Gastroesophageal sphincter (tissue), 4 donors: ENCODE measurements around the gene UBE2I. TPM values are rescaled to one million over a fixed set of nuclear protein-coding genes. Genes with fewer than 3 reads are reported as not detected.

Experiments
- ATAC-seq: fragments of 150-250 bp; one replicate; pipeline ENCODE4 v1.9.1; 2016; ENCODE audit warnings: mild to moderate bottlenecking, moderate library complexity
- H3K27ac ChIP-seq, 4 donors: fragments of 200-600 bp; sonication (generic) in 3 of 4; 1 replicate in 3 of 4; 2 replicates in 1 of 4; pipeline ENCODE4 v1.5.1; 2016 to 2019
- H3K27me3 ChIP-seq: fragments of 200-600 bp; sonication (generic); one replicate; pipeline ENCODE4 v1.5.1; 2019
- H3K36me3 ChIP-seq, 2 donors: fragments of 200-600 bp; sonication (generic); one replicate each; pipeline ENCODE4 v1.5.1; 2019; ENCODE audit warnings: control low read depth in 1 of 2
- H3K4me1 ChIP-seq, 3 donors: fragments of 200-600 bp; sonication (generic); 1 replicate in 2 of 3; 2 replicates in 1 of 3; pipeline ENCODE4 v1.5.1; 2016 to 2019; ENCODE audit warnings: control low read depth in 2 of 3
- H3K4me3 ChIP-seq, 2 donors: fragments of 200-600 bp; sonication (generic); one replicate each; pipeline ENCODE4 v1.5.1; 2019; ENCODE audit warnings: mild to moderate bottlenecking in 1 of 2, moderate library complexity in 1 of 2
- H3K9me3 ChIP-seq, 3 donors: fragments of 200-600 bp; sonication (generic); one replicate each; pipeline ENCODE4 v1.5.1; 2017 to 2019; ENCODE audit warnings: control low read depth in 2 of 3
- EP300 ChIP-seq: sonication (generic); formaldehyde crosslinking; IDR thresholded peaks from one replicate; pipeline ENCODE4 v1.6.1; 2017; ENCODE audit warnings: antibody characterized with exemption, mild to moderate bottlenecking
- POLR2A ChIP-seq, 2 donors: fragments of 450-650 bp; IDR thresholded peaks; one replicate each; pipeline ENCODE4 v1.6.1; 2017; ENCODE audit warnings: antibody characterized with exemption in 2 of 2, mild to moderate bottlenecking in 2 of 2, moderate library complexity in 1 of 2
- POLR2AphosphoS5 ChIP-seq: sonication (generic); formaldehyde crosslinking; IDR thresholded peaks from one replicate; pipeline ENCODE4 v1.6.1; 2017; ENCODE audit warnings: antibody characterized with exemption
- WGBS, 2 donors: methylation state at CpG; one replicate each; pipeline ENCODE4 v1.1.5; 2018; ENCODE audit warnings: low coverage in 1 of 2; 5-methylcytosine and 5-hydroxymethylcytosine counted together
- total RNA-seq, 4 donors: library from RNA; depleted of rRNA; stranded (reverse); fragments of >200 nt; gene quantifications; one replicate each; pipeline ENCODE4 v1.1.0, GENCODE V29; 2016
- TF ChIP-seq, protein P1 (sequence below), 4 experiments: fragments of 200-600 bp in 2 of 4; fragments of 450-650 bp in 2 of 4; sonication (generic) in 1 of 4; IDR thresholded peaks; one replicate each; pipeline ENCODE4 v1.5.1; 2017 to 2019; ENCODE audit warnings: antibody characterized with exemption in 4 of 4, mild to moderate bottlenecking in 2 of 4, moderate library complexity in 2 of 4

UBE2I gene
- total RNA-seq, 4 donors from 2014 or later = 53.3 to 95.9 (median 76.9) TPM

GRCh38 chr16:1262210-1262845 is 47.1 kb upstream of the UBE2I start:
- 63 to 100% methylated on average over 5 to 6 of the region's 32 CpGs for WGBS, 2 donors
- no peak for ATAC-seq
- H3K9me3 ChIP-seq = no peaks in the 10 kb centered on the region
- no peak for TF ChIP-seq POLR2AphosphoS5
- TF ChIP-seq POLR2A (IDR thresholded peaks at IDR 0.05) = no peak
- TF ChIP-seq EP300 = no peak
- TF ChIP-seq, protein P1, sequence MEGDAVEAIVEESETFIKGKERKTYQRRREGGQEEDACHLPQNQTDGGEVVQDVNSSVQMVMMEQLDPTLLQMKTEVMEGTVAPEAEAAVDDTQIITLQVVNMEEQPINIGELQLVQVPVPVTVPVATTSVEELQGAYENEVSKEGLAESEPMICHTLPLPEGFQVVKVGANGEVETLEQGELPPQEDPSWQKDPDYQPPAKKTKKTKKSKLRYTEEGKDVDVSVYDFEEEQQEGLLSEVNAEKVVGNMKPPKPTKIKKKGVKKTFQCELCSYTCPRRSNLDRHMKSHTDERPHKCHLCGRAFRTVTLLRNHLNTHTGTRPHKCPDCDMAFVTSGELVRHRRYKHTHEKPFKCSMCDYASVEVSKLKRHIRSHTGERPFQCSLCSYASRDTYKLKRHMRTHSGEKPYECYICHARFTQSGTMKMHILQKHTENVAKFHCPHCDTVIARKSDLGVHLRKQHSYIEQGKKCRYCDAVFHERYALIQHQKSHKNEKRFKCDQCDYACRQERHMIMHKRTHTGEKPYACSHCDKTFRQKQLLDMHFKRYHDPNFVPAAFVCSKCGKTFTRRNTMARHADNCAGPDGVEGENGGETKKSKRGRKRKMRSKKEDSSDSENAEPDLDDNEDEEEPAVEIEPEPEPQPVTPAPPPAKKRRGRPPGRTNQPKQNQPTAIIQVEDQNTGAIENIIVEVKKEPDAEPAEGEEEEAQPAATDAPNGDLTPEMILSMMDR (IDR thresholded peaks at IDR 0.05) = no peak
- H3K4me1 ChIP-seq = peaks cover 0 to 8% (median 0%) of the 10 kb centered on the region in 3 donors
- no peak overlapping the region for H3K4me3 ChIP-seq
- H3K36me3 ChIP-seq = no peaks in the 10 kb centered on the region
- H3K27me3 ChIP-seq = peaks cover 83% of the 10 kb centered on the region
- H3K27ac ChIP-seq = no peak overlapping the region

GRCh38 chr16:1262846-1263221 is 46.6 kb upstream of the UBE2I start:
- TF ChIP-seq POLR2A (IDR thresholded peaks at IDR 0.05) (no peak), POLR2AphosphoS5 (no peak), EP300 (no peak)
- TF ChIP-seq, protein P1 (IDR thresholded peaks at IDR 0.05) = no peak
- no CpG with 5 or more reads among the region's 9 CpGs for WGBS, 2 donors
- Histone ChIP-seq H3K9me3 (no peaks in the 10 kb centered on the region), H3K4me1 (peaks cover 0 to 8% (median 0%) of the 10 kb centered on the region in 3 donors), H3K4me3 (no peak overlapping the region), H3K27me3 (peaks cover 78% of the 10 kb centered on the region), H3K36me3 (no peaks in the 10 kb centered on the region), H3K27ac (no peak overlapping the region)
- ATAC-seq = no peak

GRCh38 chr16:1263591-1264344 is 45.7 kb upstream of the UBE2I start:
- no peak for TF ChIP-seq EP300
- no peak for TF ChIP-seq POLR2AphosphoS5
- TF ChIP-seq POLR2A (IDR thresholded peaks at IDR 0.05) = no peak
- TF ChIP-seq, protein P1 (IDR thresholded peaks at IDR 0.05) = no peak
- WGBS, 2 donors = 57 to 69% methylated on average over 5 to 6 of the region's 15 CpGs
- Histone ChIP-seq H3K4me3 (no peak overlapping the region), H3K27me3 (peaks cover 70% of the 10 kb centered on the region), H3K4me1 (peaks cover 0 to 7% (median 0%) of the 10 kb centered on the region in 3 donors), H3K27ac (no peak overlapping the region), H3K36me3 (no peaks in the 10 kb centered on the region), H3K9me3 (no peaks in the 10 kb centered on the region)
- no peak for ATAC-seq

DNA sequence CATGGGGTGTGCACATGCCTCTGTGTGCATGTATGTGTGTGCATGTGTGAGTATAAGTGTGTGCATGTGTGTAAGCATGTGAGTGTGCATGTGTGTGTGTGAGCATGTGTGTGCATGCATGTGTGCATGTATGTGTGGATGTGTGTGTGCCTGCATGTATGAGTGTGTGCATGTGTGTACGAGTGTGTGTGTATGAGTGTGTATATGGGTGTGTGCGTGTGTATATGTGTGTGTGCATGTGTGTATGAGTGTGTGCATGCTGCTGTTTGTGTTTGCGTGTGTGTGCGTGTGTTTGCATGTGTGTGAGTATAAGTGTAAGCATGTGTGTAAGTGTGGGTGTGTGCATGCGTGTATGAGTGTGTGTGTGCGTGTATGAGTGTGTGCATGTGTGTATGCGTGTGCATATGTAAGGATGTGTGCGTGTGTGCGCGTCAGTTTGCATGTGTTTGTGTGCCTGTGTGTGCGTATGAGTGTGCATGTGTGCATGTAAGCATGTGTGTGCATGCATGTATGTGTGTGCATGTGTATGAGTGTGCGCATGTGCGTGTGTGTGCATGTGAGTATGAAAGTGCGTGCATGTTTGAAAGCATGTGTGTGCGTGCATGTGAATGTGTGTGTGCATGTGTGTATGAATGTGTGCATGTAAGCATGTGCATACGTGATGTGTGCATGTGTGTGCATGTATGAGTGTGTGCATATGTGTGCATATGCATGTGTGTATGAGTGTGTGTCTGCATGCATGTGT is 44.9 kb upstream of the UBE2I start:
- Histone ChIP-seq H3K27ac (no peak overlapping the region), H3K27me3 (peaks cover 68% of the 10 kb centered on the region), H3K4me1 (no peaks in the 10 kb centered on the region), H3K9me3 (no peaks in the 10 kb centered on the region), H3K4me3 (no peak overlapping the region), H3K36me3 (no peaks in the 10 kb centered on the region)
- 82 to 90% methylated on average over 12 to 16 of the region's 16 CpGs for WGBS, 2 donors
- no peak for ATAC-seq
- TF ChIP-seq, protein P1 (IDR thresholded peaks at IDR 0.05) = no peak
- TF ChIP-seq POLR2A (IDR thresholded peaks at IDR 0.05) = no peak
- no peak for TF ChIP-seq POLR2AphosphoS5
- no peak for TF ChIP-seq EP300
